Stimulated activated CD4-positive, alpha-beta T cell treated with anti-CD3 and anti-CD28 coated beads, Interleukin-2, amount 100 ng/mL, for 48 hours (primary cell): ENCODE data around the gene KIF18B.
A peak's percentile ranks its signal among the peaks of the same experiment; 100 is the strongest.

Experiments used
- DNase-seq, 2 donors: peaks; one replicate each; pipeline ENCODE4 v3.0.0-alpha.2; 2020

Gene KIF18B

DNA sequence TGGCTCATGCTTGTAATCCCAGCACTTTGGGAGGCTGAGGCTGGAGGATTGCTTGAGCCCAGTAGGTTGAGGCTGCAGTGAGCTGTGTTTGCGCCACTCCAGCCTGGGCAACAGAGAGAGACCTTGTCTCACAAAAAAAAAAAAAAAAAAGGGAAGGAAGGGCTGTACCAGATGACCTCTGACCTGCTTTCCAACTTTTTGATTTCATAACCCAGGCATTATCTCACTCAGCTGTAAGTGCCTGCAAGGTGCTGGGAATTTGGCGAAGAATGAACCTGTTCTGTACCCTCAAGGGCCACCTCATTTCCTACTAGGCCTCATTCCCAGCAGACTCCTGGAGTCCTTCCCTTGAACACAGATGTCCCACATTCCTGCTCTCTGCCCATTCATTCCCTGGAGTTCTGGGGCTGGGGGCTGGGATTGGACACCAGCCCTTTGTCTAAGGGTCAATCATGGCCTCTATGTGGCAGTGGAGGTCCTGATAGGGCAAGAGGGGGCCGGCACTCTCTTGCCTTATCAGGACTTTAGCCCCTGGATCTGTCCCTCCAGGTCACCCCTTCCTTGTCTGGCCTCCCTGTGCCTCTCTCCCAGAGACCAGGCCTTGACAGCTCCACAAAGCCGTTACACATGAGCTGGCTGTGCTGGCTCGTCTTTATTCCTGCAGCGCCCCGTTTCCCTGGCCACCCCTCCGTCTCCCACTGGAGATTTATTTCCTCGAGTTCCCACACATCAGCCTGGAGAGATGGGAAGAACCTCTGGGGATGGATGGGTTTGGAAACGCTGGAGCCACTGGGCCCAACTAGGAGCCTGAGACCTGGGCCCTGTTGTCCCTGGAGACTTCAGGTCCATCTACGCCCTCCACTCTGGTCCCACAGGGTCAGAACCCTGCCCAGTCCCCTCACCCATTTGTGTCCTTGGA lies 31.5 kb downstream of the KIF18B start:
- DNase-seq, result no peak

DNA sequence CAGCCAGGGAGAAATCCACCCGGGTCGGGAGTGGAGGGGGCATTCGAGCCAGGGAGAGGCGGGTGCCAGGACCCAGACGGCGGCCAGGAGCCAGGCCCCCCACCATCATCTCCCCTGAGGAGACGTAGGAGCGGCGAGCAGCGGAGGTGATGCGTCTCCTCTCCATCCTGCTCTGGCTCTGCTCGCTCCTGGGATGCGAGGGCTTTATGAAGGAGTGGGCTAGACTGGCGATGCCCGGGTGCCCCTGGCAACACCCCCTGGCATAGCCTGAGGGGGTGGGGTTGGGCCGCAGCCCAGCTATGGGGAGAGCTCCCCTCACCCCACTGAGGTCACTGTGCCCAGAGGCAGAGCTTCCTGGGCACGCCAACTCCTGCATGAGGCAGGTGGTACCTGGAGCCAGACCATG lies 32.2 kb downstream of the KIF18B start, which contains the start of gene GFAP:
GFAP (minus strand) TSS at position 180 of the 406 bp plus-strand sequence; CDS start at position 166, 14 bp downstream.
- no peak for DNase-seq

DNA sequence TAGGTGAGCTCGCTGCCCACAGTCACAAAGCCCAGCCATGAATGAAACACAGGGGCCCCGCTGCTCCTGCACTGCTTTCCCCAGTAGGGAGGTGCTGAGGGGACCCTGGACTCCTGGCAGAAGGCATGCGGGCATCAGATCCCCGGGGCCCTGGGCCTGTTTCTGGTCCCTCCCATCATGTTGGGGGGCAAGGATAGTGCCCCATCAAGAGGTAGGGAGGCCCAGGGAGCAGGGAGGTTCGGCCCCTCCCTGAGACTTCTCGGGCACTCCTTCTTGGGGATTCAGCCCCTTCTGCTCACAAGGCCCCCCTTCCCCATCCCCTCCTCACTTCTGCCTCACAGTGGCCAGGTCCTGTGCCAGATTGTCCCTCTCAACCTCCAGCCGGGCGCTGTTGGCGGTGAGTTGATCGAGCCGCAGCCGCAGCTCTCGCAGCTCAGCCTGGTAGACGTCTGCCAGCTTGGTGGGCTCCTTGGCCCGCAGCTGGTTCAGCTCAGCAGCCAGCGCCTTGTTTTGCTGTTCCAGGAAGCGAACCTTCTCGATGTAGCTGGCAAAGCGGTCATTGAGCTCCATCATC lies 32.8 kb downstream of the KIF18B start:
- DNase-seq, result no peak

DNA sequence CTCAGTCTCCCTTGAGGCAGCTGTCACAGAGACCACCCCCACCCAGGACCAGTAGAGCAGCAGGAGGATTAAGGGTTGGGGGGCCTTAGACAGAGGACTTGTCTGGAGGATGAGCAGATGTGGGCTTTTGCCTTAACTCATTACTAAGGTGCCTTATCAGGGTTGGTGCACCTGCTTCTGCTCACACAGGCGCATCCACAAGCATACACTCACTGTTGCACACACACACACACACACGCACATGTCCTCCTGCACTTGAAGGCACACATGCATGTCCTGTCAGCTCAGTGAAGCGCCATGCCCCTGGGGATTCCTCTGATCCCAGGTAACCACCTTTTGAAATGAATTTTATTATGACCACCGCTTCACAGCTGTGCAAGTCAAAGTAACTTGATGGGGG lies 33.4 kb downstream of the KIF18B start:
- DNase-seq, result no peak

DNA sequence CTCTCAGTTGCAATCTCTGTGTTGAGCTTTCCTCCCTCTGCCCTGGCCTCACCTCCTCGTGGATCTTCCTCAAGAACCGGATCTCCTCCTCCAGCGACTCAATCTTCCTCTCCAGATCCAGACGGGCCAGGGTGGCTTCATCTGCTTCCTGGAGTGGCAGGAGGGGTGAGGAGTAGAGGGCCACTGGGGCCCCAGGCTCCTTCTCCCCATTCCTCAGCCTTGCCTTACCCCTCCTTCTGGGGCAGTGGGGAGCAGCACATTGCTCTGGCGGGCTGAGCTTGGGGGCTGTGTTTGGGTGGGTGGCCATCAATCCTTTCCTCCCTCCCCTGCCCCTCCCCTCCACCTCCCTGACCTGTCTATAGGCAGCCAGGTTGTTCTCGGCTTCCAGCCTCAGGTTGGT lies 33.9 kb downstream of the KIF18B start:
- no peak for DNase-seq

DNA sequence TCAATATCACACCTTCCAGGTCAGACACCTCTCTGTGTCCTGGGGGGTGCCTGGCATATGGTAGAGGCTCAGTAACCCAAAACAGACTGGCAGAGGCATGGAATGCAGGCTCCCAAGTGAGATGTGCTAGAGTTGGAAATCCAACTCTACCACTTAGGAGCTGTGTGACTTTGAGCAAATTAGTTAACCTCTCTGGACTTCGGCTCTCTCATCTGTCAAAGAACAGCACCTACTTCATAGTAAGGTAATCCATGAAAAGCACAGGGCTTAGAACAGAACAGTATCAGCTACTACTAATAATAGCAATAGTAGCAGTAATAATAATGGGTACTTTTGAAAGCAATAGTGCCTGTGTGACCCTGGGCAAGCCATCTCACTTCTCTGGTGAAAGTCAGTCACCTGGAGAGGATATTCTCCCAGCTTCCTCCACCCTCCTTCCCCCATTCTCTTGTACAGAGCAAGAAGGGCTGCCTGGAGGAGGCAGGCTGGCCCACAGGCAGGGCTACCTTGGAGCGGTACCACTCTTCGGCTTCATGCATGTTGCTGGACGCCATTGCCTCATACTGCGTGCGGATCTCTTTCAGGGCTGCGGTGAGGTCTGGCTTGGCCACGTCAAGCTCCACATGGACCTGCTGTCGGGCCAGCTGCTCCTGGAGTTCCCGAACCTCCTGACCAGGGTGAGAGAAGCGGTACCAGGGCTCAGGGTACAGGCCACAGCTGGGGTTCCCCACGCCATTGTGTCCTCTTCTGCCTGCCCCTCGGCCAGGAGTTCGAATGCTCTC lies 34.6 kb downstream of the KIF18B start:
- no peak for DNase-seq

DNA sequence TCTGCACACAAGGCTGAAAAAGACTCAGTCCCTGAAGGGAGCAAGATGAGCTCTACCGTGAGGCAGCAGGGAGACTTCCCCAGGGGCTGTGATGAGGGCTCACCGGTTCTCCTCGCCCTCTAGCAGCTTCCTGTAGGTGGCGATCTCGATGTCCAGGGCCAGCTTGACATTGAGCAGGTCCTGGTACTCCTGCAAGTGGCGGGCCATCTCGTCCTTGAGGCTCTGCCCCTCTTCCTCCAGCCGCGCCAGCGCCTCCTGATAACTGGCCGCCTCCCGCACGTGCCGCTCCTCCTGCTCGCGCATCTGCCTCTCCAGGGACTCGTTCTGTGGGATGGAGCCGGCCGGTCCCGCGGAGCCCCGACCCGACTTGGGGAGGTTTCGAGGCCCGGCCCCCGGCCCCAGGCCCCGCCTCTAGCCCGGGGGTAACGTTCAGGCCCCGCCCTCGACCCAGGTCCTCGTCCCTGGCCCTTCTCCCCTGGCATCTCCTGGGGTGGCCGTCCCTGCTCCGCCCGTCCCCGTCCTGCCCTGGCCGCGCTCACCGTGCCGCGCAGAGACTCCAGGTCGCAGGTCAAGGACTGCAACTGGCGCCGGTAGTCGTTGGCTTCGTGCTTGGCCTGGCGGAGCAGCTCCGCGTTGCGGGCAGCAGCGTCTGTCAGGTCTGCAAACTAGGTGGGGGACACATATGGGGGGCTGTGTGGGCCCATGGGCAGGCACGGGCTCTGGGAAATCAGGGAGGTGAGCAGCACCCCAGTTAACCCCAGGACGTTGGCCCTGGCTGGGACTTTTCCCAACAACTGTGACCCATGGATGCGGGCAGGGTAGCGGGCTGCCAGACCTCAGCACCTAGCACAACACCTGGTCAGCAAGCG lies 36.2 kb downstream of the KIF18B start:
- peak; percentile 40 to 44 for DNase-seq

DNA sequence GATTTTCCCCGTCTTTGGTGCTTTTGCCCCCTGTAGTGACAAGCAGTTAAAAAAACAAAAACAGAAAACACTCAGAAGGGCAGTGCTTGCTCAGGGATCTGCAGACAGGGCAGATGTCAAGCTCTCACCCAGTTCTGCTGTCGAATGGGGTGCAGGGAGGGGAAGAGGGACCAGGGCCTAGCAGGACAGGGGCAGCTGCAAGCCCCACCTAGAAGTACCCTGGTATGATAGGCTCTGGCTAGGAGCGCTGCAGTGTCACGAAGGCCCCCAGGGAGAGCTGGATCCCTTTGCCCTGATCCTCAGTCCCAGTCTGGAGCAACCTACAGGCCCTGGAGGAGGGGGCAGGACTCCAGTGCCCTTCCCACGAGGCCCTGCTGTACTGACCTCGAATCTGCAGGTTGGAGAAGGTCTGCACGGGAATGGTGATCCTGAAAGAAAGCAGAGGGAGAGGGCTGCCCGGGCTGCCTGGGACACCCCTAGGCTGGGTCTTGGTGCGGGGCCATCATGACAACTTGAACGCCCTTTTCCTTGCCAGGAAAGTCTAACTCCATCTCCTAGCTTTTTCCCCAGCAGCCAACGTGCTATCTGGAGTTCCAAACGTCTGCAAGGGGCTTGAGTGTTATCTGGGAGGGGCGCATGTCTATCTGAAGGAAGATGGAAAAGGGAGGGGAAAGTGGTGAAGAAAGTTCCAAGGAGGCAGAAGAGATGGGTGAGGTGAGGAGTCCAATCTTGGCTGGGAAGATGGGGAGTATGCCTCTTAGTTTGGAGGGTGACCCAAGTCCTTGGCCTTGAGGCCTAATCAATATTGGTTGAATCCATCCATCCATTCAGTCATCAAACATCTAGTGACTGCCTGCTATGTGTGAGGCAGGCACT lies 37.1 kb downstream of the KIF18B start:
- no peak for DNase-seq

DNA sequence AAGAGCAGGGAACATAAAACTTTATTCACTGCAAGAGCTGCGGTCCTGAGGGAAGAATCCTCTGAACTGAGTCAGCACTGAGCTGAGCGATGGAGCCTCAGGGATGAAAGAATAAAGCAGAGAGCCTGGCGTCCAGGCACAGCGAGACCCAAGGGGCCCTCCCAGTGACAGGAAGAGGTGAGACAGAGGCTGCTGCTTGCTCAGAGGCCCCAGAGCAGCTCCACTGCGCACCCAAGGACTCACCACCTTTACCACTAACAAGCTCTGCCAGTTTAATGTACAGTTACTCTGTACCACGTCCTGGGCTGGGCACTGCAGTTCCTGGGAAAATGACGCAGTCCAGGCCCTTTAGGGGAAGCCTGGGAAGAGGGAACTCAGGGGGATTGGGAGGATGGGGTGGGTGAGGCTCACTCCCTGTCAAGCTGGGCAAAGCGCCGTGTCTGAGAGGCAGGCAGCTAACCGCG lies 37.9 kb downstream of the KIF18B start:
- no peak for DNase-seq

DNA sequence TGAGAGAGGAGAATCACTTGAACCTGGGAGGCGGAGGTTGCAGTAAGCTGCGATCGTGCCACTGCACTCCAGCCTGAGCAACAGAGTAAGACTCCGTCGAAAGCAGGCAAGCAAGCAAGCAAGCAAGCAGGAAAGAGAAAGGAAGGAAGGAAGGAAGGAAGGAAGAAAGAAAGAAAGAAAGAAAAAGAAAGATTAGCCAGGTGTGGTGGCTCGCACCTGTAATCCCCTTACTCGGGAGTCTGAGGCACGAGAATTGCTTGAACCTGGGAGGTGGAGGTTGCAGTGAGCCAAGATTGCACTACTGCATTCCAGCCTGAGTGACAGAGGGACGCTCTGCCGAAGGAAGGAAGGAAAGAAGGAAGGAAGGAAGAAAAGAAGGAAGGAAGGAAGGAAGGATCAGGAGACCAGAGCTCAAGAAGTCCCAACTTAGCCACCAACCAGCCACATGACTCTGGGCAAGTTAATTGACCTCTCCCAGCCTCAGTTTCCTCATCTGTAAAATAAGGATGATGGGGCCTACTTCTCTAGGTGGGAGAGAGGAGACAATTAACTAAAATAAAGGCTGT lies 38.7 kb downstream of the KIF18B start:
- no peak for DNase-seq

DNA sequence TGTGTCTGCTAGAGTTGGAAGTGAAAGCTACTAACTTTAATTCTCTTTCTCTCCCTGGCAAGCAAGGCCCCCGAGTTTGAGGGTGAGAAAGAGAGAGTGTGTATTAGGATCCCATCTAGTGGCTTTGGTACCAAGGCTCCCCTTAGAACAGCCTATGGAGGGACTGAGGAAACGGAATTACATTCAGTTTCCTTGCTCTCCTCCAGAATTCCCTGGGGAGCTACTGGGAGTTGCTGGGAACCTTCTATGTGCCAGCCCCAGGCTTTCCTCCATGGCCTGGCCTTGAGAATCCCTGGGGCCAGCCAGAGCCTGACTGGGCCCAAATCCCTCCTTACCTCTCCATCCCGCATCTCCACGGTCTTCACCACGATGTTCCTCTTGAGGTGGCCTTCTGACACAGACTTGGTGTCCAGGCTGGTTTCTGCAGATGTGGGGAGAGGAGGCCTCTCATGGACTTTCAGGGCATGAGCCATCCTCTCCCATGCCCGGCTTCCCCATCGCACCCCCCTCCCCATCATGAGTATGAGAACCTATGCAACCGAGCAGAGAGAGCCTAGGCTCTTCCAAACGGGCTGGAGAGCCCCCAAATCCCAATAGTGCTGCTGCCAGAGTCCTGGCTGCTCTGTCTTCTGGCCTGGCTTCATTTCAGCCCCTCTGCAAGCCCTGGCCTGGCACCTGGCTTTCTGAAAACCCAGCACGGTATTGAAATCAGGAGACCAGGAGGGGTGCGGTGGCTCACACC lies 39.7 kb downstream of the KIF18B start:
- no peak for DNase-seq

DNA sequence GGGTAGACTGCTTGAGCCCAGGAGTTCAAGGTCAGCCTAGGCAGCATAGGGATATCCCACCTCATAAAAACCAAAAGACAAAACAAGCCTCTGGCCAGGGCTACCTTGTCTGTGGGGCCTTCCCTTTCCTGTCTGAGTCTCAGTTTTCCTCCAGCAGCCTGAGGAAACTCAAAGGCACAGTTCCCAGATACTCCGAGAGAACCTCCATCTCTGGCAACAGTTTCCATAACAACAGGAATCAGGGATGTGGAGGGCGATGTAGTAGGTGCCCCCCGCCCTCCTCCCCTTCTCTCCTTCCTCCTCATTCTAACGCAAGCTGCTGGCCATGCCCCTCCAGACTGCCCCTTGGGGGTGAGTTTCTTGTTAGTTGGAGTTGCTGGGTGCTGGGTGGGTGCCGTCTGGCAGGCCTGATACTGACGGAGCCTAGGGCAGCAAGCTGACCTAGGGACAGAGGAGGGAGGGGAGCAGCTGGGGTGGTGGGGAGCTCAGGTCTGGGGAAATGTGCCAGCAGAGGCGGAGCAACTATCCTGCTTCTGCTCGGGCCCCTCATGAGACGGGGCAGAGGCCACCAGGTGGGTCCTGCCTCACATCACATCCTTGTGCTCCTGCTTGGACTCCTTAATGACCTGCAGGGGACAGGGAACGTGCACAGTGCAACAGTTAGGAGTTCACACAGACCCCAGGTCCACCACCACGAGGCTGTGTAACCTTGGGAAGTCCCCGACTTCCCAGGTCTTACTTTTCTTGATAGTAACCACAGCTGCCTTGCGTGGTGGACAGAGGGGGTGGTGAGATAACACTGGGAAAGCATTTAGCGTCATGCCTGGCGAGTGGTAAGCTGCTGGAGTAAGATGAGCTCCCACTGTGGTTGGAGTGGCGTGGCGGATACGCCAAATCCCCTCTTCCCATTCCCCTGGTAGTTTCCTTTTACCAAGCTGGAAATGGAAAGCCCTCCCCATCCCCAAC lies 40.5 kb downstream of the KIF18B start:
- DNase-seq, result no peak

DNA sequence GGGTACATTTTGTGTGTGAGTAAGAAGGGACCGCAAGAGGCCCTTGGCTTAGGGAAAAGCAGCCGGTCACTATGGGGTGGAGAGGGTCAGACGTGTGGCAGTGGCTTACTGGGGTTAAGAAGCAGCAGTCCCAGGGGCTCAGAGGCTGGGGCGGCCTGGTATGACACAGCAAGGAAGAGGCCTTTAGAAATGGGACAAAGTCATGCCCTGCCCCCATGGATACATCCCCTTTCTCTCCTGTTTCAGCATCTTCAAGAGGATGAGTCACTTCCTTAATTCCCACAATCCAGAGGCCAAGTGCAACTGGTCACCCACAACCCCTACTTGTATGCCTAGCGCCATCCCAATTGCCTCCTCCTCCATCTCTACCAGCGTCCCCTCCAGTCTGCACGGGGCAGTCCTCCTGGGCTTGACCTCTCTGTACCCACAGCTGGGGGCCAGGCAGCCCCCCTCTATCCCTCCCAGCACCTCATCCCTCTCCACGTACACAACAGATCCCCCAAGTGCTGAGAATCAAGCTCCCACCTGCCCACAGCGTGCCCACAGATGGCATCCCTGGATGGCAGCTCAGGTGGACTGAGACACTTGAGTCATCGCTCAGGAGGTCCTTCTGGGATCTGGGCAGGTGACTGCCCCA lies 41.4 kb downstream of the KIF18B start:
- DNase-seq, result no peak

DNA sequence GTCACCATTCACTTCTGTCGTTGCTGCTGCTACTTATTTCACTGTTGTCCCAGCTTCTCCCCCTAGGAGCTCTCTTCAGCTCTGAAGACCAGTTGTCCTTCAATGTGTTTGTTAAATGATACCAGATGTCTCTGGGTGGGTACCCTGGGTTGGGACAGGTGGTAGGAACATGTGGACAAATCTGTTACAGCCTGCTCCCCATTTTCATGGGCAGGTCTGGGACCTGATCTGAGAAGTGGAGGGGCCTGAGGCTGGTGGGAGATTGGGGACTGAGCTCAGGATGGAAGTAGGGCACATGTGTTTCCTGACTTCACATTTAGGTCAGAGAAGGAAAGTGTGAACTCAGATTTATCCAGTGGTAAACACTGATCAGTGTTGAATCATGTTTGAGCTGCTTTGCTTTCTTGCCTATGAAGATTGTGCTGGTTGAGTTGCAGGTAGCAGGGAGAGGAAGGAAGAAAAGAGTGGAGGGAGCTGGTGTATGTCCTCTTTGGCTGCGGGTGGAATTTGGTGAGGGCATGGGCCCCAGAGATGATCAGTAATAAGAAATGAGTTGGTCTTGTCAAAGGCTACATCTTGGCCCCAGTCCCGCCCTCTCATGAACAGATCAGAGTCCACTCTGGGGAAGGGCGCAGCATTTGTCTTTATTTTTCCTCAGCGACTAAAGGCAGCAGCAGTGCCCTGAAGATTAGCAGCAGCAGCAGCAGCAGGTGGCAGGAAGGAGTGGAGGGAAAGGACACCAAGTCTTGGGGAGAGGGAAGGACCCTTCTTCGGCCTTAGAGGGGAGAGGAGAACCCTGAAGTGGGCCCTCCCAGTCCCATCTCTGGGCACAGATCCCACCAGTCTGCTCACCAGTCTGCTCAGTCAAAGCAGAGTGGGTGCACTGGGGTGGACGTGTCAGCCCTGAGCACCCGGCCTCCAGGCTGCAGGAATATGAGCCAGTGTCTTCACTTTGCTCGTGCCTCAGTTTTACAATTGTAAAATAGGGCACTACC lies 42.3 kb downstream of the KIF18B start:
- DNase-seq, result no peak

DNA sequence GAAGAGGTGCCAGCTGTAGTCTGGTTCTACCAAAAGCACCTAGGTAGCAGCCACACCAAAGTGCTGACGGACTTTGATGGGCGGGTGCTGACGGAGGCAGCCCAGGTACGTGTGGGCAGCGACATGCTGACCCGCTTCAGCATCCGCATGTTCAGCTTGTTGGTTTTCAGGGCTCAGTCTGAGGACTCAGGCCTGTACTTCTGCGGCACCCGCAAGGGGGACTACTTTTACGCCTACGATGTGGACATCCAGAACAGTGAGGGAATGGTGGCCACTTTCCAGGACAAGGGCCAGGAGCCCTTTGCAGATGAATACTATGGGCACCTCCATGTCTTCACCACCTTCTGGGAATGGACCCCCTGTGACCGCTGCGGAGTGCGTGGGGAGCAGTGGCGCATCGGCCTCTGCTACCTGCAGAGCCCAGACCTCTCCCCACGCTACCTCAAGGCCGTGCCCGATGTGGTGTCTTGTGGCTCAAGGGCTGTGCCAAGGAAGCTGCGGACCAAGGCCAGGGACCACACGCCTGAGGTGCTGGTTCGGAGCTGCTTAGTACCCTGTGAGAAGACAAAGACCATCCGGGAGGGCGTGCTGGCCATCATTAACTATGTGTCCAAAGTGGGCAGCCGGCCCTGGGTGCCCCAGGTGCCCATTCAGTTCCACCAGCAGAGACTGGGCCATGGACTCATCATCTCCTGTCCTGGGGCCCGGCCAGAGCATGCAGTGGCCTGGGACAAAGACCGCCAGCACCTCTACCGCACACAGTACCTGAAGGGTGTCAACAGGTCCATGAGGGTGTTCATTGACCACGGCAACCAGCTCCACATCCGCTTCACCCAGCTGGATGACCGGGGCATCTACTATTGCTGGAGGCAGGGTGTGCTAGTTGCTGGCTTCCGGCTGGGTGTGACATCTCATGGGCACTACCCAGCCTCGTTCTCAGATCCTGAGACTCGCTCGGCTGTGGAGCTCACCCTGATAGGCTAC lies 43.3 kb downstream of the KIF18B start:
- no peak for DNase-seq
